ENCODE results near the gene KLRC4.
"Not testable (repeated sequence)": the region's sequence is repeated elsewhere in the genome, so short reads cannot be mapped to it uniquely, and the experiment has no call there.

GRCh38 chr12:10394531-10395152 is 14.9 kb downstream of the KLRC4 start:
- TF ChIP-seq CTCF (conservative IDR thresholded peaks at IDR 0.05); ZFX (IDR thresholded peaks at IDR 0.05): not testable (repeated sequence)
